Karpas-422 (cell line): Measurements from ENCODE around the gene ACAP2. TPM values are rescaled to one million over a fixed set of nuclear protein-coding genes. Genes with fewer than 3 reads are reported as not detected.

ENCODE experiments used
- small RNA-seq: library from RNA; depleted of rRNA; stranded (forward); fragments of <200 nt; gene quantifications from one replicate; pipeline ENCODE3, GENCODE V24; 2014
- total RNA-seq: library from RNA; depleted of rRNA; stranded (reverse); fragments of >200 nt; shearing (Covaris generic); gene quantifications from 2 replicates; pipeline ENCODE4 v1.2.3, GENCODE V29; 2014; ENCODE audit warnings: low replicate concordance; rRNA removed

Gene ACAP2
- total RNA-seq, 1 experiment from 2014 or later: 260 TPM

Small RNA genes within 50 kb of the gene (small RNA-seq; reads per million reads assigned to genes)
- gene RF00019: not detected

Other genes starting within 250 kb of the ACAP2 start
- gene XXYLT1, start 171.9 kb downstream of the ACAP2 start, total RNA-seq: 7.3 and 12.0 TPM in 2 replicates
- 236 and 248 TPM in 2 replicates for gene PPP1R2, start 100.3 kb upstream of the ACAP2 start, total RNA-seq
- 0.18 TPM in 1 of 2 replicates, not detected in the other for gene APOD, start 140.9 kb upstream of the ACAP2 start, total RNA-seq